Loucy (cell line): ENCODE measurements around the gene SIGLEC12.

Experiments used
- H2AFZ ChIP-seq: fragments of 200-600 bp; sonication (generic); 2 replicates; pipeline ENCODE4 v1.6.0; 2016; ENCODE audit warnings: antibody characterized with exemption, mild to moderate bottlenecking, low read length, moderate library complexity
- H3F3A ChIP-seq: fragments of 200-600 bp; 2 replicates; pipeline ENCODE4 v1.6.0; 2016; ENCODE audit warnings: antibody characterized with exemption, low read depth, mild to moderate bottlenecking
- H3K27me3 ChIP-seq: fragments of 200-600 bp; sonication (generic); 2 replicates; pipeline ENCODE4 v1.6.1; 2014; ENCODE audit warnings: low read length, mild to moderate bottlenecking; ENCODE audit not compliant: insufficient read depth, poor library complexity, severe bottlenecking
- H3K36me3 ChIP-seq: fragments of 200-600 bp; sonication (generic); 2 replicates; pipeline ENCODE4 v1.6.1; 2016; ENCODE audit warnings: low read length; ENCODE audit not compliant: insufficient read depth
- H3K4me1 ChIP-seq: fragments of 200-600 bp; sonication (generic); 2 replicates; pipeline ENCODE4 v1.5.1; 2014; ENCODE audit warnings: low read length, mild to moderate bottlenecking; ENCODE audit not compliant: insufficient read depth, poor library complexity, severe bottlenecking
- H3K4me2 ChIP-seq: fragments of 200-600 bp; sonication (generic); 2 replicates; pipeline ENCODE4 v1.6.0; 2014; ENCODE audit warnings: antibody characterized with exemption, low read length, low read depth, mild to moderate bottlenecking; ENCODE audit not compliant: poor library complexity, severe bottlenecking
- H3K4me3 ChIP-seq: fragments of 200-600 bp; sonication (generic); 2 replicates; pipeline ENCODE4 v1.5.1; 2014; ENCODE audit warnings: low read length, mild to moderate bottlenecking, mixed read lengths; ENCODE audit not compliant: poor library complexity, severe bottlenecking
- H3K79me2 ChIP-seq: fragments of 200-600 bp; sonication (generic); 2 replicates; pipeline ENCODE4 v1.6.1; 2014; ENCODE audit warnings: low read length; ENCODE audit not compliant: insufficient read depth
- H3K9ac ChIP-seq: fragments of 200-600 bp; sonication (generic); 2 replicates; pipeline ENCODE4 v1.6.0; 2014; ENCODE audit warnings: mild to moderate bottlenecking, low read depth, low read length, moderate library complexity; ENCODE audit not compliant: poor library complexity, severe bottlenecking
- H3K9me2 ChIP-seq: fragments of 200-600 bp; sonication (generic); replicated peaks from 2 replicates; pipeline ENCODE4 v1.6.1; 2016; ENCODE audit warnings: low read depth, low read length, mixed read lengths
- H3K9me3 ChIP-seq: fragments of 200-600 bp; sonication (generic); 2 replicates; pipeline ENCODE4 v1.6.1; 2014; ENCODE audit warnings: mild to moderate bottlenecking, antibody characterized with exemption, low read length, low read depth; ENCODE audit not compliant: insufficient read depth
- H4K20me1 ChIP-seq: fragments of 200-600 bp; sonication (generic); 2 replicates; pipeline ENCODE4 v1.6.0; 2014; ENCODE audit warnings: antibody characterized with exemption, low read length, mild to moderate bottlenecking; ENCODE audit not compliant: insufficient read depth, poor library complexity, severe bottlenecking
- CTCF ChIP-seq: fragments of 200-600 bp; sonication (generic); conservative IDR thresholded peaks from 2 replicates; pipeline ENCODE4 v1.5.1; 2014; ENCODE audit warnings: mild to moderate bottlenecking, antibody characterized with exemption, low read length
- EZH2phosphoT487 ChIP-seq: fragments of 200-600 bp; IDR thresholded peaks from 2 replicates; pipeline ENCODE4 v1.6.1; 2018; ENCODE audit warnings: antibody characterized with exemption, mild to moderate bottlenecking, moderate library complexity, borderline replicate concordance

Gene SIGLEC12

GRCh38 chr19:51507192-51507591, 5.6 kb upstream of the SIGLEC12 start:
- Histone ChIP-seq H3K79me2 (no peaks in the 10 kb centered on the region), H3K9me2 (no peaks in the 10 kb centered on the region), H4K20me1 (no peaks in the 10 kb centered on the region), H3K9me3 (no peaks in the 10 kb centered on the region), H3K4me1 (no peaks in the 10 kb centered on the region), H3K27me3 (peaks cover 4% of the 10 kb centered on the region), H3K4me3 (no peak overlapping the region), H3K36me3 (no peaks in the 10 kb centered on the region), H3K9ac (no peak overlapping the region), H2AFZ (no peak overlapping the region), H3K4me2 (no peak overlapping the region), H3F3A (no peaks in the 10 kb centered on the region)
- TF ChIP-seq EZH2phosphoT487 (no peak), CTCF (no peak)

- Histone ChIP-seq H3K9me2 (no peaks in the 10 kb centered on the region), H3K9ac (no peak overlapping the region), H3K27me3 (peaks cover 4% of the 10 kb centered on the region), H3K4me1 (peaks cover 9% of the 10 kb centered on the region), H3K4me2 (no peak overlapping the region), H3F3A (no peaks in the 10 kb centered on the region), H3K36me3 (no peaks in the 10 kb centered on the region), H3K4me3 (no peak overlapping the region), H4K20me1 (no peaks in the 10 kb centered on the region), H3K79me2 (no peaks in the 10 kb centered on the region), H2AFZ (no peak overlapping the region), H3K9me3 (no peaks in the 10 kb centered on the region)
- TF ChIP-seq EZH2phosphoT487 (no peak), CTCF (no peak)
Measured at GRCh38 chr19:51505904-51506303, 4.3 kb upstream of the SIGLEC12 start.

GRCh38 chr19:51503896-51504295, 2.3 kb upstream of the SIGLEC12 start:
- no peaks in the 10 kb centered on the region for H3K9me3 ChIP-seq
- H3K4me3 ChIP-seq, result no peak overlapping the region
- peaks cover 4% of the 10 kb centered on the region for H3K27me3 ChIP-seq
- H3K4me1 ChIP-seq, result peaks cover 9% of the 10 kb centered on the region
- H3K79me2 ChIP-seq, result no peaks in the 10 kb centered on the region
- H2AFZ ChIP-seq, result no peak overlapping the region
- no peaks in the 10 kb centered on the region for H4K20me1 ChIP-seq
- no peaks in the 10 kb centered on the region for H3K9me2 ChIP-seq
- H3K9ac ChIP-seq, result no peak overlapping the region
- H3K36me3 ChIP-seq, result no peaks in the 10 kb centered on the region
- H3K4me2 ChIP-seq, result no peak overlapping the region
- no peaks in the 10 kb centered on the region for H3F3A ChIP-seq
- no peak for TF ChIP-seq CTCF
- no peak for TF ChIP-seq EZH2phosphoT487
